ENCODE results near the gene CAPN2. TPM values are rescaled to one million over a fixed set of nuclear protein-coding genes. Genes with fewer than 3 reads are reported as not detected.

The CAPN2 gene
- total RNA-seq, 1 donor from 2014 or later = 391 TPM

DNA sequence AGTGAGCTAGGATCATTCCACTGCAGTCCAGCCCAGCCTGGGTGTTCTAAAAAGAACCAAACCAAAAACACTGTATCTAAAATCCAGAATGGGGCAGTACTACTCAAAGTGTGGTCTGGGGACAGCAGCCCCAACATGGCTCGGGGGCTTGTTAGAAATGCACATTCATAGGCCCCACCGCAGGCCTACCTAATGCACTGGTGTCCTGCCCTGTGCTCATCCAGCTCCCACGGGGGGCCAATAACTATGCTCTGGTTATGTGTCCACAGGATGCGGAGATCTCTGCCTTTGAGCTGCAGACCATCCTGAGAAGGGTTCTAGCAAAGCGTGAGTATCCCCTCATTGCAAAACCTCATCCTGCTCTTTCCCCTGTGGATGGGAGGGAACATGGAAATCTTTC is 51.5 kb downstream of the CAPN2 start:
- Histone ChIP-seq H2AFZ (ENCODE audit: low read depth, low read length) (no peak overlapping the region), H3K4me2 (ENCODE audit: low read length) (no peak overlapping the region), H3K27me3 (ENCODE audit: insufficient read depth, low read length) (no peaks in the 10 kb centered on the region), H3K4me3 (ENCODE audit: insufficient read depth, low read depth, low read length) (no peak overlapping the region), H3K9ac (ENCODE audit: low read length) (no peak overlapping the region), H3K4me1 (ENCODE audit: insufficient read depth, low read length) (peaks cover 7% of the 10 kb centered on the region), H4K20me1 (ENCODE audit: insufficient read depth, low read length) (peaks cover 17% of the 10 kb centered on the region), H3K36me3 (ENCODE audit: insufficient read depth, low read length) (peaks cover 73% of the 10 kb centered on the region), H3K9me3 (ENCODE audit: insufficient read depth, low read depth, low read length) (no peaks in the 10 kb centered on the region), H3K79me2 (ENCODE audit: insufficient read depth, low read length) (peaks cover 11% of the 10 kb centered on the region), H3K27ac (ENCODE audit: low read depth, low read length) (peak overlapping the region; percentile 8)
- peaks cover 39% of the 10 kb centered on the region for H3K36me3 Mint-ChIP-seq (ENCODE audit: low read depth, unreplicated experiment)
- TF ChIP-seq EZH2 (IDR thresholded peaks at IDR 0.05; ENCODE audit: insufficient read depth, low read length) = no peak
- TF ChIP-seq, protein P1, sequence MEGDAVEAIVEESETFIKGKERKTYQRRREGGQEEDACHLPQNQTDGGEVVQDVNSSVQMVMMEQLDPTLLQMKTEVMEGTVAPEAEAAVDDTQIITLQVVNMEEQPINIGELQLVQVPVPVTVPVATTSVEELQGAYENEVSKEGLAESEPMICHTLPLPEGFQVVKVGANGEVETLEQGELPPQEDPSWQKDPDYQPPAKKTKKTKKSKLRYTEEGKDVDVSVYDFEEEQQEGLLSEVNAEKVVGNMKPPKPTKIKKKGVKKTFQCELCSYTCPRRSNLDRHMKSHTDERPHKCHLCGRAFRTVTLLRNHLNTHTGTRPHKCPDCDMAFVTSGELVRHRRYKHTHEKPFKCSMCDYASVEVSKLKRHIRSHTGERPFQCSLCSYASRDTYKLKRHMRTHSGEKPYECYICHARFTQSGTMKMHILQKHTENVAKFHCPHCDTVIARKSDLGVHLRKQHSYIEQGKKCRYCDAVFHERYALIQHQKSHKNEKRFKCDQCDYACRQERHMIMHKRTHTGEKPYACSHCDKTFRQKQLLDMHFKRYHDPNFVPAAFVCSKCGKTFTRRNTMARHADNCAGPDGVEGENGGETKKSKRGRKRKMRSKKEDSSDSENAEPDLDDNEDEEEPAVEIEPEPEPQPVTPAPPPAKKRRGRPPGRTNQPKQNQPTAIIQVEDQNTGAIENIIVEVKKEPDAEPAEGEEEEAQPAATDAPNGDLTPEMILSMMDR (IDR thresholded peaks at IDR 0.05; ENCODE audit: insufficient read depth, low read depth, low read length) = no peak
- H3K4me3 Mint-ChIP-seq (ENCODE audit: unreplicated experiment) = no peak overlapping the region
- H3K27ac Mint-ChIP-seq (ENCODE audit: unreplicated experiment) = peak overlapping the region; percentile 91
- DNase-seq (ENCODE audit: low read depth) (no peak), FAIRE-seq (no peak)
- peaks cover 23% of the 10 kb centered on the region for H3K4me1 Mint-ChIP-seq (ENCODE audit: low read depth, unreplicated experiment)
- no peaks in the 10 kb centered on the region for H3K27me3 Mint-ChIP-seq (ENCODE audit: low read depth, unreplicated experiment)
- H3K9me3 Mint-ChIP-seq (ENCODE audit: unreplicated experiment) = peaks cover 2% of the 10 kb centered on the region

DNA sequence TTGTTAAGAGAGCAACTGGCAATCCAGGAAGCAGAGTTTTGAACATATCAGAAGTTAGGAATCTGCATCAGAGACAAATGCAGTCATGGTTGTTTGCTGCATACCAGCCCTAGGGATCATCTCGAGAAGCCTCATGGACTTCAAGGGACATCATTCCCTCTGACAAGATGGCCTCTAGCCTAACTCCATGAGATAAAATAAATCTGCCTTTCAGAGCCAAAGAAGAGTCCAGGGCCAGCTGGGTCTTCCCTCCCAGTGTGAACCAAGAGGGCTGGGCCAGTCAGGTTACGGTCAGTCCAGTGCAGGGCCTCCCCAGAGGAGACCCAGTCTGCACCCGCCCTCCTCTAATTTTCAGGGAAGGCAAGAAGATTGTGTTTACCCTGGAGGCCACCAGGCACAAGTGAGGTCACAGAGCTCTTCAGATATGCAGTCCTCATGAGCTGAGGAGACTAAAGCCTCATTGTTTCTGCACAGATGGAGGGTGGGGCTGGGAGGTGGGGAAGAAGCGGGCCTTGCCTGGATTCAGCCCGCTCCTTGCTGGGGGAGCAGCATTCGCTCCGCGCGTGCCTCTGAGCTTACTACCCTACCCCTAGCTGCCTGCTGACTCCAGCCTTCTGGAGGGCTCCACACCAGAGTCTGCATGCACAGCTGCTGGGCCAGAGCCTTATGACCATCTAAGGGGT is 52.8 kb downstream of the CAPN2 start:
- Mint-ChIP-seq H3K4me1 (ENCODE audit: low read depth, unreplicated experiment) (peaks cover 24% of the 10 kb centered on the region), H3K9me3 (ENCODE audit: unreplicated experiment) (peaks cover 3% of the 10 kb centered on the region), H3K36me3 (ENCODE audit: low read depth, unreplicated experiment) (peaks cover 41% of the 10 kb centered on the region), H3K27ac (ENCODE audit: unreplicated experiment) (no peak overlapping the region), H3K27me3 (ENCODE audit: low read depth, unreplicated experiment) (no peaks in the 10 kb centered on the region), H3K4me3 (ENCODE audit: unreplicated experiment) (no peak overlapping the region)
- H3K9ac ChIP-seq (ENCODE audit: low read length) = no peak overlapping the region
- FAIRE-seq (no peak), DNase-seq (ENCODE audit: low read depth) (peak; percentile 40)
- H3K79me2 ChIP-seq (ENCODE audit: insufficient read depth, low read length) = peaks cover 14% of the 10 kb centered on the region
- no peaks in the 10 kb centered on the region for H3K27me3 ChIP-seq (ENCODE audit: insufficient read depth, low read length)
- no peak overlapping the region for H3K4me3 ChIP-seq (ENCODE audit: insufficient read depth, low read depth, low read length)
- H4K20me1 ChIP-seq (ENCODE audit: insufficient read depth, low read length) = peaks cover 6% of the 10 kb centered on the region
- peak overlapping the region; percentile 10 for H3K27ac ChIP-seq (ENCODE audit: low read depth, low read length)
- H3K4me2 ChIP-seq (ENCODE audit: low read length) = no peak overlapping the region
- peaks cover 69% of the 10 kb centered on the region for H3K36me3 ChIP-seq (ENCODE audit: insufficient read depth, low read length)
- peaks cover 8% of the 10 kb centered on the region for H3K4me1 ChIP-seq (ENCODE audit: insufficient read depth, low read length)
- H3K9me3 ChIP-seq (ENCODE audit: insufficient read depth, low read depth, low read length) = no peaks in the 10 kb centered on the region
- H2AFZ ChIP-seq (ENCODE audit: low read depth, low read length) = no peak overlapping the region
- no peak for TF ChIP-seq EZH2 (IDR thresholded peaks at IDR 0.05; ENCODE audit: insufficient read depth, low read length)
- TF ChIP-seq, protein P1 (IDR thresholded peaks at IDR 0.05; ENCODE audit: insufficient read depth, low read depth, low read length) = no peak

DNA sequence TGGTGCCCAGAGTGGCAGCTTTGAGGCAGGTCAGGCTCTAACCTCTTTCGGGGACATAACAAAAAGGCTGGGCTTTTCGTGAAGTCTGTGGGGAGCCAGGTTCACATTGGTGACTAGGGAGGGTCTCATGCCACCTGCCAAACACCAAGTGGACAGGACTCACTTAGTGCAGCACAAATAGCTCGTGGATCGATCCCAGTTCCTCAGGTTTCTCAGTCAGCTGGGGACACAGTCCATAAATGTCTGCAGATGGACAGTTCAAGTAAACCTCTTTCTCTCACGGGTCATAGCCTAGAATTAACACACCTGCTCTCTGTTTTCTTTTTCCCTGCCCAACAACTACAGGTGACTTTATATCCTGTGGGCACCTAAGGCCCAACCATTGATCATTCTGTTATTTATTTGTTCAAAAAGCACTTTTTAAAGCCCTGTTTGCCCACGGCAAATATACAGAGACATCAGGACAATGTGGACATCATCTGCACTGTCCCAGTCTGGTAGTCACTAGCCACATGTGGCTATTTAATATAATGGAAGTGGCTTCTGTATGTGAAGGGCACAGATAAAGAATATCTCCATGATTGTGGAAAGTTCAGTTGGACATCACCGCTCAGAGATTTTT is 53.5 kb downstream of the CAPN2 start:
- H3K27ac ChIP-seq (ENCODE audit: low read depth, low read length) = peak overlapping the region; percentile 10
- peaks cover 3% of the 10 kb centered on the region for H4K20me1 ChIP-seq (ENCODE audit: insufficient read depth, low read length)
- DNase-seq (ENCODE audit: low read depth) = no peak
- Mint-ChIP-seq H3K36me3 (ENCODE audit: low read depth, unreplicated experiment) (peaks cover 42% of the 10 kb centered on the region), H3K27ac (ENCODE audit: unreplicated experiment) (no peak overlapping the region), H3K9me3 (ENCODE audit: unreplicated experiment) (peaks cover 3% of the 10 kb centered on the region), H3K4me3 (ENCODE audit: unreplicated experiment) (no peak overlapping the region), H3K27me3 (ENCODE audit: low read depth, unreplicated experiment) (no peaks in the 10 kb centered on the region), H3K4me1 (ENCODE audit: low read depth, unreplicated experiment) (peaks cover 25% of the 10 kb centered on the region)
- H3K4me3 ChIP-seq (ENCODE audit: insufficient read depth, low read depth, low read length) = no peak overlapping the region
- H3K27me3 ChIP-seq (ENCODE audit: insufficient read depth, low read length) = no peaks in the 10 kb centered on the region
- H3K9ac ChIP-seq (ENCODE audit: low read length) = no peak overlapping the region
- no peak overlapping the region for H3K4me2 ChIP-seq (ENCODE audit: low read length)
- H3K79me2 ChIP-seq (ENCODE audit: insufficient read depth, low read length) = peaks cover 14% of the 10 kb centered on the region
- peaks cover 13% of the 10 kb centered on the region for H3K4me1 ChIP-seq (ENCODE audit: insufficient read depth, low read length)
- FAIRE-seq = no peak
- no peak overlapping the region for H2AFZ ChIP-seq (ENCODE audit: low read depth, low read length)
- TF ChIP-seq, protein P1 (IDR thresholded peaks at IDR 0.05; ENCODE audit: insufficient read depth, low read depth, low read length) = no peak
- no peak for TF ChIP-seq EZH2 (IDR thresholded peaks at IDR 0.05; ENCODE audit: insufficient read depth, low read length)
- no peaks in the 10 kb centered on the region for H3K9me3 ChIP-seq (ENCODE audit: insufficient read depth, low read depth, low read length)
- peaks cover 71% of the 10 kb centered on the region for H3K36me3 ChIP-seq (ENCODE audit: insufficient read depth, low read length)

Measured in astrocyte (in vitro differentiated cells and primary cell).